ENCODE data around the gene MPZL3.

MPZL3 gene

DNA sequence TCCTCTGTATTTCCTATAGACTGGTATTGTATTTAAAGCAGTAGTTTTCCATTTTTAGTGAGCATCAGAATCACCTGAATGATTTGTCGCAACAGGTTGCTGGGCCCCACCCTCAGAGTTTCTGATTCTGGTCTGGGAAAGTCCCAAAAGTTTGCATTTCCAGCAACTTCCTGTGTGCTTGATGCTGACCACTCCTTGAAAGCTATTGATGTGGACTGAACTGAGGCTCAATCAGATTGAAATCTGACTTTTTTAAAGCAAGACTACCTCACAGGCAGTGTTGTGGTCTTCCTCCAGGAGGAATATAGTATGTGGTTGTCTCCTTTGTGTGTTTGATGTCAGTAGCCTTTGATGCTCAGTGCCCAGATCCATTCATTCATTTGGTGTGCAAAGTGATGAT is 29.1 kb upstream of the MPZL3 start:
- H3K27ac ChIP-seq, result no peak overlapping the region
- no peak for TF ChIP-seq CTCF (conservative IDR thresholded peaks at IDR 0.05)
- no peak for TF ChIP-seq ZFX (IDR thresholded peaks at IDR 0.05)

DNA sequence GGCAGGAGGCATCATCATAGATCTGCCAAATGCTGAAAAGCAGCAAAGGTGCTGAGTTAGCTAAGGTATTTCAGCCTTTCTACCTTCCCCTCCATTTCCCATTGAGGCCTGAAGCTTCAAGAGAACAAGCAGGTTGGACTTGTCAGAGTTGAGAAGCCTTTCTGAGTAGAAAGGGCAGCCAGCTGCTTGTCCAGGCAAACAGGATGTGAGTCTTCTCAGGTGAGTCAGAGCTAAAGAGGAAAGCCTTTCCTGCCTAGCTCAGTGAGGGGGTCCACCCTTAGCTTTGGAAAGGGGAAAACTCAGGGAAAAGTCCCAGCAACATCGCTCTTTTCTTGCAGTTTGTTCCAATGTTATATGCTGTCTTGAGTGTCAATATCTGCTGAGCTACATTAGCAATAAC is 25.1 kb upstream of the MPZL3 start:
- H3K27ac ChIP-seq, result no peak overlapping the region
- TF ChIP-seq CTCF (conservative IDR thresholded peaks at IDR 0.05) (no peak), ZFX (IDR thresholded peaks at IDR 0.05) (no peak)

DNA sequence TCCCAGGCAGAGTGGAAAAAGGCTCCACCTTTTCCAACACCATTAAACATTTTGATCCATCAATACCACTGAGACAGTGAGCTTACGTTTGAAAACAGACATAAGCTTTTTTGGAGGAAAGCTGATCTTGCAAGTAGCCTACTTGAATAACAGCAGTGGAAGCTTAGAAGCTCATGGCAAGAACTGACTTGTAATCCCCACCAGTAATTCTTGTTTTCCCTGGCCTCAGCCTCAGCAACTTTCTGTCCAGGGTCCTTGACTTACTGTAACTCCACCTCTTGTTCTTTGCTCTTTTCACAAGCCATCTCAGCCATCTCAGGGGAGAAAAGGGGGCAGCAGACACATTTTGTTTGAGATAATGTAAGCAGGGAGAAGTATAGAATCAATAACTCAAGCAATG is 24.3 kb upstream of the MPZL3 start:
- TF ChIP-seq CTCF (conservative IDR thresholded peaks at IDR 0.05), result no peak
- TF ChIP-seq ZFX (IDR thresholded peaks at IDR 0.05), result no peak

GRCh38 chr11:118275176-118275575 is 23.0 kb upstream of the MPZL3 start:
- TF ChIP-seq ZFX (IDR thresholded peaks at IDR 0.05), result no peak
- TF ChIP-seq CTCF (conservative IDR thresholded peaks at IDR 0.05), result no peak
- H3K27ac ChIP-seq, result no peak overlapping the region

More for the DNA sequence above, 24.3 kb upstream of the MPZL3 start:
- H3K27ac ChIP-seq, result no peak overlapping the region

DNA sequence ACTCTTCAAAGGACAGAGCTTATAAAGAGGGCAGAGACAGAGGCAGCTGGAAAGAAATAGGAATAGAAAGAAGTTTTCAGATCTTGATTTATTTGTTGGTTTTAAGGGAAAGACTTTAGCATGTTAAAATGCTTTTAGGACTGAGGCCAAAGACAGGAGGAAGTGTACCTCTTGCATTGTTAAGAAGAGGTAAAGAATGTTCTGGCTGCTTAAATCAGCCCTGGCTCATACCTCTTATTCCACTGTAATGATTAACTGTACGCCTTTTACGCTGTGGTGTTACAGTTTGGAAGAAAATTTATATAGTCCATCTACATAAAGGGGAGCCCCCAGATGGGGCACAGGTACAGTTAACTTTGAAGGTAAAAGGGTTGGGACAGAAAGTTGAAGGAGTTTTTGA is 22.0 kb upstream of the MPZL3 start:
- TF ChIP-seq ZFX (IDR thresholded peaks at IDR 0.05), result no peak
- no peak for TF ChIP-seq CTCF (conservative IDR thresholded peaks at IDR 0.05)
- H3K27ac ChIP-seq, result no peak overlapping the region

DNA sequence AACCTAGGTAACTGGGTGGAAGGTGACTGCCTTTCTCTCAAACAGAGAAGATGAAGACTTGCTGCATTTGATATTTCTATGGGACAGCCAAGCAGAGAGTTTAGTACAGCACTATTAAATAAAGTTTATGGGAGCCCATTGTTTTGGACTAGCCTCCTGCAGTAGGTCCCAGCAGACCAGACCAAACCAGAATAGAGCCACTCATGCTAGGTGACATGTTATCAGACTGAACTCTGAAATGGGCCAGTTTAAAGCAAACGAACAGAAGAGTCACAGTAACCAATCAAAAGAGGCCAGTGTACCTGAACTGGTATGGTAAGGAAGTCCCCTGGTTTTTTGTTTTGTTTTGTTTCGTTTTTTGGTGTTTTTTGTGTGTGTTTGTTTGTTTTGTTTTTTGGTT is 19.8 kb upstream of the MPZL3 start:
- H3K27ac ChIP-seq, result no peak overlapping the region
- TF ChIP-seq CTCF (conservative IDR thresholded peaks at IDR 0.05) (no peak), ZFX (IDR thresholded peaks at IDR 0.05) (no peak)

GRCh38 chr11:118267486-118267885 is 15.3 kb upstream of the MPZL3 start:
- H3K27ac ChIP-seq, result no peak overlapping the region
- TF ChIP-seq ZFX (IDR thresholded peaks at IDR 0.05) (no peak), CTCF (conservative IDR thresholded peaks at IDR 0.05) (no peak)
